ENCODE data around the gene DOK5.

The DOK5 gene

DNA sequence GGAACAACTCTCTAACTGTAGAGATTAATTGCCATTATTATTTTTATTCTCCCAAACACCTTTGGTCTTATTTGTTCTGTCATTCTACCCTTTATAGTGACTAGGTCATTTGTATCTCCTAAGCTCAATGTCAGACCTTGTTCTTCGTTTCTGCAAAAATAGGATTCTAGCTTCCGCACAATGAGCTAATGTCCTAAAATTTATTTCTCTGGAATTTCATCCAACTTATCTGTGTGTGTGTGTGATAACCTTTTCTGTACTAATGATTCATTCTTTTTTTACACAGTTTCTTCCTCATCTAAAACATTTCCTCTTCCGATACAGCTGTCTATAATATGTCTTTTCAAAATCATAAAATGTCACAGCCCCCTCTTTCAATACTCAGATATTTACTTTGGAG lies 84.5 kb downstream of the DOK5 start:
- no peak for DNase-seq (ENCODE audit: low spot score)

- DNase-seq (ENCODE audit: low spot score), result no peak
Measured at GRCh38 chr20:54560357-54560756, 85.0 kb downstream of the DOK5 start.

GRCh38 chr20:54565255-54565654 lies 89.9 kb downstream of the DOK5 start:
- DNase-seq (ENCODE audit: low spot score), result no peak

GRCh38 chr20:54566031-54566688 lies 90.8 kb downstream of the DOK5 start:
- peak; percentile 16 for DNase-seq (ENCODE audit: low spot score)

GRCh38 chr20:54570561-54570960 lies 95.2 kb downstream of the DOK5 start:
- no peak for DNase-seq (ENCODE audit: low spot score)

GRCh38 chr20:54572665-54573435 lies 97.5 kb downstream of the DOK5 start:
- DNase-seq (ENCODE audit: low spot score), result no peak

- no peak for DNase-seq (ENCODE audit: low spot score)
Measured at GRCh38 chr20:54573838-54574237, 98.4 kb downstream of the DOK5 start.

GRCh38 chr20:54576518-54576917 lies 101.1 kb downstream of the DOK5 start:
- DNase-seq (ENCODE audit: low spot score), result no peak

DNA sequence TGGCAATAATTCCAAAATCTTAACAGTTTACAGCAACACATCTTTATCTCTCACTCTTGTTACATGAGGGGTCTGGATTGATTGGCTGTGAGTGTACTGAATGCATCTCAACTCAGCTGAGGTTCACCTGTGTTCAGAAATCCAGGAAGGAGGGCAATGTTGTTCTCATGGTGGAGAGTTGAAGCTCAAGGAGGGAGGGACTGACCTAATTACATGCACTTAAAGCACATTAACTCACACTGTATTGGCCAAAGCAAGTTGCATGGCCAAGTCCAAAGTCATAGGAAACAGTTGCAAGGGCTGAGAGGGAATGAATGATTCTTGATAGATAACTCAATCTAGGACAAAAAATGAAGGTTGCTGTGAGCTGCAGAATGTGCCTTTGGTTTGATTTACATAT lies 102.2 kb downstream of the DOK5 start:
- DNase-seq (ENCODE audit: low spot score), result no peak

- peak; percentile 87 for DNase-seq (ENCODE audit: low spot score)
Measured at GRCh38 chr20:54585217-54585616, 109.8 kb downstream of the DOK5 start.

GRCh38 chr20:54587408-54587807 lies 112.0 kb downstream of the DOK5 start:
- DNase-seq (ENCODE audit: low spot score), result no peak

GRCh38 chr20:54589402-54590030 lies 114.1 kb downstream of the DOK5 start:
- no peak for DNase-seq (ENCODE audit: low spot score)

DNA sequence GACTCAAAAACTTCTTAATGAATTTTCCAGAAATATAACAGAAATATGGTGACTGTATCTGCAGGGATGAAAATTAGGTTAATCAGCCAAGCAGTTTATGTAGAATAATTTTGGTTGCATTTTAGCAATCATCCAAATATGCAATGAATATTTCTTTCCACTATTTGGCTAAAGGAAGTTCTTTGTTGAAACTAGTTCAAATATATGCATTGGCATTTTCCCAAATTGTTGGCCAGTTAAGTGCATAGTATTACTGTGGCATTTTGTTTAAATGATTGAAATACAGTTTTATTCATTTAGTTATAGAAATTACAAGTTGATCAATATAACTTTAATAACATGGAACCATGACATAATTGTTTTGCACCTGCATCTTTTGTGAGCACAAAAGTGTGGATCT lies 115.5 kb downstream of the DOK5 start:
- DNase-seq (ENCODE audit: low spot score), result no peak

- DNase-seq (ENCODE audit: low spot score), result no peak
Measured at GRCh38 chr20:54596651-54597050, 121.3 kb downstream of the DOK5 start.

DNA sequence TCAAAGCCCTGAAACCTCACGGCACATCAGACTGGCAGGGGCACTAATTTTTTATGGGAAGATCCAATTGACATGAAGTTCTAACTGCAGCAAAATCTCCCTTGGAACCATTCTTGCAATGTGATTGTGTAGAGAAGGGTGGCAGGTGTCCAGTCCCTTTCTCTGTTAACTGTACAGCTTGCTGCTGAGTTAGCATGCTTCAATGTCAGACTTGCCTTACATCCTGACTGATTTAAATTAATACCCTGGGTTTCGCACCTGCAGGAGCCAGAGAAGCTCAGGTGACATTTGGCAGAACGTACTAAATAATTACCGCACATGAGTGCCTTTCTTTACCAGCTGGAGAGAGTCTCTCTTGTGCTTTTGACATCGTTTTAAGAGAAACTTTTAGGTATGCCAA lies 123.0 kb downstream of the DOK5 start:
- no peak for DNase-seq (ENCODE audit: low spot score)

DNA sequence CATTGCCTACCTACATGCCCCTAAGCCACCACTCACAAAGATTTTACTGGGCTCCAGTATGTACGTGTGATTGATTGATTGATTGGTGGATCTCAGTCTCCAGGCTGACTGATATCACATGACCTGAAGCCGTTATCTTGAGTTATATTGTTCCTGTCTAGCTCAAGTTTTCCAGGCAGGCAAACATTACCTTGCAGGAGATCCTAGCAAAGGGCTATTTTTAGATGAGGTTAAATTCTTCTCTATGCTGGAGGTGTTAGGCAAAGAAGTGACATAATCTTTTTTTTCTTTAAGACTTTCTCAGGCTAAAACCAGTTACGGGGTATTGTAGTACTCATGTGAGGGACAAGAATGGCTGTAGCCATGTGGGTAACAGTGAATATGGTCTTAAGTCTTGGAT lies 125.2 kb downstream of the DOK5 start:
- no peak for DNase-seq (ENCODE audit: low spot score)

DNA sequence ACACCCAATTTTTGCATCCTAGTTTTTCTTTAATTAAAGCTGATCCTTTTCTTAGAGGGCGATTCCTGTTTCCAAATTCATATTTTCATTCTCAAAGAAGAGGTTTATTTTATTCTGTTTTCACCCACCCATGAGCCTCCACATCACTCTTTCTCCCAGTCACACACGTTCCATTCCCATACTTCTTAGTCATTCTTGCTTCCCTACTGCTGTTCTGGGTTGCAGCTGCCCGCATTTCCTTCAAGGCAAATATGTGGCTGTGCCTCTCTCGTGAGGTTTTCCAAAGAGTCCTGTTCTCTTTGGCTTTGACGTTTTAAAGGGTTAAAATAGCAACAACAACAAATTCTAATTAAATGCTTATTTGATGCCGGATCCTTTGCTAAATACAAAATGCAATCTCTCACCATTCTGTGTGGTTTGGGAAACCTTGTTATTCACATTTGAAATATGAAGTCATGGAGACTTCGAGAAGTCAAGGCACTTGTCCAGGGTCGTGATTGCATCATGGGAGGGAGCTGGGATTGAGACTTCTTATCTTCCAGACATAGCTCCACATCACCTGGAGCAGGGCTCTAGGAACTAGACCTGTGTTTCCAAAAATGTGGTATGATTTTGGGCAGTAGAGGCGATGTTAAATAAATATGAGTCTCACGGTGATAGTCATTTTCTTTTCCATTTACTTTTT lies 126.6 kb downstream of the DOK5 start:
- DNase-seq (ENCODE audit: low spot score), result no peak

GRCh38 chr20:54605319-54605718 lies 129.9 kb downstream of the DOK5 start:
- DNase-seq (ENCODE audit: low spot score), result no peak

- DNase-seq (ENCODE audit: low spot score), result no peak
Measured at GRCh38 chr20:54606380-54606779, 131.0 kb downstream of the DOK5 start.

DNA sequence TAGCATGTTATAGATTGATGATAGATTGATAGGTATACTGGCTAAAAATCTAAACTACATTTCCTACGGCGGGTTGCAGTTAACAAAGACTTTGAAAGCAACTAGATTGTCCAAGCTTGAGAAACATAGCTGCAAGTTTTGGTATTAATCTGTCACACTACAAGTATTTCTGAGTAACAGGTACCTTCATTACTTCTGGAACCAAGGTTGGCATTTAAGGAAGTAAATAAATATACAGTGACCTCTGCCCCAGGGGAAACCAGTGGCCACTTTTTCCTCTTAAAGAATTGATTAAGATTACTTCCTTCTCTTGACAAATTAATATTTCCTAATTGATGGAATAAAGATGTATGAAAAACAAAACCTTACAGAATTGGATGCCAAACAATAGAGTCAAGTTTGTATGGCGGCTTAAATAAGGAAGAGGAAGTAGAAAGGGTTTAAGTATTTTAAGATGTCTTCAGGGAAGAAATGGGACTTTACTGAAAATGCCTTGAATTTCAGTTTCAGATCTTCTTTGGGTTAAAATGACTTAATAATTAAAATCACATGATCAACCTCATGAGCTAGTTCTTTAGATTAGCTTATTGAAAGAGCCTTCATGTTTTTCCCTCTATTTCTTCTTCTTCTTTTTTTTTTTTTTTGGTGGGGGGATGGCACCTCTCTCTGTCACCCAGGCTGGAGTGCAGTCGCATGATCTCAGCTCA lies 132.8 kb downstream of the DOK5 start:
- DNase-seq (ENCODE audit: low spot score), result no peak

GRCh38 chr20:54608943-54609342 lies 133.6 kb downstream of the DOK5 start:
- DNase-seq (ENCODE audit: low spot score), result no peak
